ENCODE data around the gene IGFL3.

GRCh38 chr19:46118136-46118535 is 6.4 kb downstream of the IGFL3 start:
- TF ChIP-seq, protein P1, sequence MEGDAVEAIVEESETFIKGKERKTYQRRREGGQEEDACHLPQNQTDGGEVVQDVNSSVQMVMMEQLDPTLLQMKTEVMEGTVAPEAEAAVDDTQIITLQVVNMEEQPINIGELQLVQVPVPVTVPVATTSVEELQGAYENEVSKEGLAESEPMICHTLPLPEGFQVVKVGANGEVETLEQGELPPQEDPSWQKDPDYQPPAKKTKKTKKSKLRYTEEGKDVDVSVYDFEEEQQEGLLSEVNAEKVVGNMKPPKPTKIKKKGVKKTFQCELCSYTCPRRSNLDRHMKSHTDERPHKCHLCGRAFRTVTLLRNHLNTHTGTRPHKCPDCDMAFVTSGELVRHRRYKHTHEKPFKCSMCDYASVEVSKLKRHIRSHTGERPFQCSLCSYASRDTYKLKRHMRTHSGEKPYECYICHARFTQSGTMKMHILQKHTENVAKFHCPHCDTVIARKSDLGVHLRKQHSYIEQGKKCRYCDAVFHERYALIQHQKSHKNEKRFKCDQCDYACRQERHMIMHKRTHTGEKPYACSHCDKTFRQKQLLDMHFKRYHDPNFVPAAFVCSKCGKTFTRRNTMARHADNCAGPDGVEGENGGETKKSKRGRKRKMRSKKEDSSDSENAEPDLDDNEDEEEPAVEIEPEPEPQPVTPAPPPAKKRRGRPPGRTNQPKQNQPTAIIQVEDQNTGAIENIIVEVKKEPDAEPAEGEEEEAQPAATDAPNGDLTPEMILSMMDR (IDR thresholded peaks at IDR 0.05; ENCODE audit: low read depth, low read length, poor library complexity, severe bottlenecking) = no peak
- TF ChIP-seq EZH2phosphoT487 (IDR thresholded peaks at IDR 0.05; ENCODE audit: borderline replicate concordance, low read length) = no peak
